Measurements from ENCODE around the gene SOX4. TPM values are rescaled to one million over a fixed set of nuclear protein-coding genes. Genes with fewer than 3 reads are reported as not detected.
A peak's percentile ranks its signal among the peaks of the same experiment; 100 is the strongest.

SOX4 gene
- total RNA-seq, 1 experiment from 2014 or later: 12.9 TPM

DNA sequence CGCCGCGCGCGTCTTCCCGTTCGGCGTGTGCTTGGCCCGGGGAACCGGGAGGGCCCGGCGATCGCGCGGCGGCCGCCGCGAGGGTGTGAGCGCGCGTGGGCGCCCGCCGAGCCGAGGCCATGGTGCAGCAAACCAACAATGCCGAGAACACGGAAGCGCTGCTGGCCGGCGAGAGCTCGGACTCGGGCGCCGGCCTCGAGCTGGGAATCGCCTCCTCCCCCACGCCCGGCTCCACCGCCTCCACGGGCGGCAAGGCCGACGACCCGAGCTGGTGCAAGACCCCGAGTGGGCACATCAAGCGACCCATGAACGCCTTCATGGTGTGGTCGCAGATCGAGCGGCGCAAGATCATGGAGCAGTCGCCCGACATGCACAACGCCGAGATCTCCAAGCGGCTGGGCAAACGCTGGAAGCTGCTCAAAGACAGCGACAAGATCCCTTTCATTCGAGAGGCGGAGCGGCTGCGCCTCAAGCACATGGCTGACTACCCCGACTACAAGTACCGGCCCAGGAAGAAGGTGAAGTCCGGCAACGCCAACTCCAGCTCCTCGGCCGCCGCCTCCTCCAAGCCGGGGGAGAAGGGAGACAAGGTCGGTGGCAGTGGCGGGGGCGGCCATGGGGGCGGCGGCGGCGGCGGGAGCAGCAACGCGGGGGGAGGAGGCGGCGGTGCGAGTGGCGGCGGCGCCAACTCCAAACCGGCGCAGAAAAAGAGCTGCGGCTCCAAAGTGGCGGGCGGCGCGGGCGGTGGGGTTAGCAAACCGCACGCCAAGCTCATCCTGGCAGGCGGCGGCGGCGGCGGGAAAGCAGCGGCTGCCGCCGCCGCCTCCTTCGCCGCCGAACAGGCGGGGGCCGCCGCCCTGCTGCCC is 1.1 kb downstream of the SOX4 start:
- peak; percentile 66 for DNase-seq (ENCODE audit: unreplicated experiment)
- BruUV-seq (replicated peaks): no TSS peak
- no peak overlapping the region for H3K4me3 Mint-ChIP-seq (ENCODE audit: unreplicated experiment)
- H3K36me3 Mint-ChIP-seq (ENCODE audit: insufficient read depth, unreplicated experiment): no peaks in the 10 kb centered on the region
- no peak overlapping the region for H3K27ac Mint-ChIP-seq (ENCODE audit: low read depth, unreplicated experiment)
- POLR2A ChIA-PET: interaction anchor here (0.5 to 3.6 kb wide), 35 partner anchors 30 to 1846 kb away, joined by 3 to 15 read pairs (median 4); no protein-coding TSS in a partner anchor
- intact Hi-C loops (cut with micrococcal nuclease): loop anchor here (2.0 to 10.0 kb wide), 8 partner anchors 148 to 1580 kb away; no protein-coding TSS in a partner anchor
- TF ChIP-seq, protein P1, sequence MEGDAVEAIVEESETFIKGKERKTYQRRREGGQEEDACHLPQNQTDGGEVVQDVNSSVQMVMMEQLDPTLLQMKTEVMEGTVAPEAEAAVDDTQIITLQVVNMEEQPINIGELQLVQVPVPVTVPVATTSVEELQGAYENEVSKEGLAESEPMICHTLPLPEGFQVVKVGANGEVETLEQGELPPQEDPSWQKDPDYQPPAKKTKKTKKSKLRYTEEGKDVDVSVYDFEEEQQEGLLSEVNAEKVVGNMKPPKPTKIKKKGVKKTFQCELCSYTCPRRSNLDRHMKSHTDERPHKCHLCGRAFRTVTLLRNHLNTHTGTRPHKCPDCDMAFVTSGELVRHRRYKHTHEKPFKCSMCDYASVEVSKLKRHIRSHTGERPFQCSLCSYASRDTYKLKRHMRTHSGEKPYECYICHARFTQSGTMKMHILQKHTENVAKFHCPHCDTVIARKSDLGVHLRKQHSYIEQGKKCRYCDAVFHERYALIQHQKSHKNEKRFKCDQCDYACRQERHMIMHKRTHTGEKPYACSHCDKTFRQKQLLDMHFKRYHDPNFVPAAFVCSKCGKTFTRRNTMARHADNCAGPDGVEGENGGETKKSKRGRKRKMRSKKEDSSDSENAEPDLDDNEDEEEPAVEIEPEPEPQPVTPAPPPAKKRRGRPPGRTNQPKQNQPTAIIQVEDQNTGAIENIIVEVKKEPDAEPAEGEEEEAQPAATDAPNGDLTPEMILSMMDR (IDR thresholded peaks at IDR 0.05; ENCODE audit: unreplicated experiment): no peak
- H3K4me1 Mint-ChIP-seq (ENCODE audit: insufficient read depth, unreplicated experiment): peaks cover 5% of the 10 kb centered on the region
- no peaks in the 10 kb centered on the region for H3K27me3 Mint-ChIP-seq (ENCODE audit: insufficient read depth, unreplicated experiment)
- CTCF ChIA-PET: interaction anchor here (0.6 to 1.3 kb wide), 9 partner anchors 147 to 1459 kb away, joined by 3 to 10 read pairs (median 4); no protein-coding TSS in a partner anchor
- no peaks in the 10 kb centered on the region for H3K9me3 Mint-ChIP-seq (ENCODE audit: unreplicated experiment)

DNA sequence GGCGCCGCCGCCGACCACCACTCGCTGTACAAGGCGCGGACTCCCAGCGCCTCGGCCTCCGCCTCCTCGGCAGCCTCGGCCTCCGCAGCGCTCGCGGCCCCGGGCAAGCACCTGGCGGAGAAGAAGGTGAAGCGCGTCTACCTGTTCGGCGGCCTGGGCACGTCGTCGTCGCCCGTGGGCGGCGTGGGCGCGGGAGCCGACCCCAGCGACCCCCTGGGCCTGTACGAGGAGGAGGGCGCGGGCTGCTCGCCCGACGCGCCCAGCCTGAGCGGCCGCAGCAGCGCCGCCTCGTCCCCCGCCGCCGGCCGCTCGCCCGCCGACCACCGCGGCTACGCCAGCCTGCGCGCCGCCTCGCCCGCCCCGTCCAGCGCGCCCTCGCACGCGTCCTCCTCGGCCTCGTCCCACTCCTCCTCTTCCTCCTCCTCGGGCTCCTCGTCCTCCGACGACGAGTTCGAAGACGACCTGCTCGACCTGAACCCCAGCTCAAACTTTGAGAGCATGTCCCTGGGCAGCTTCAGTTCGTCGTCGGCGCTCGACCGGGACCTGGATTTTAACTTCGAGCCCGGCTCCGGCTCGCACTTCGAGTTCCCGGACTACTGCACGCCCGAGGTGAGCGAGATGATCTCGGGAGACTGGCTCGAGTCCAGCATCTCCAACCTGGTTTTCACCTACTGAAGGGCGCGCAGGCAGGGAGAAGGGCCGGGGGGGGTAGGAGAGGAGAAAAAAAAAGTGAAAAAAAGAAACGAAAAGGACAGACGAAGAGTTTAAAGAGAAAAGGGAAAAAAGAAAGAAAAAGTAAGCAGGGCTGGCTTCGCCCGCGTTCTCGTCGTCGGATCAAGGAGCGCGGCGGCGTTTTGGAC is 2.0 kb downstream of the SOX4 start:
- intact Hi-C loops (cut with micrococcal nuclease): loop anchor here (1.0 to 10.0 kb wide), 12 partner anchors 147 to 1851 kb away; no protein-coding TSS in a partner anchor
- BruUV-seq (replicated peaks): no TSS peak
- ChIA-PET POLR2A (interaction anchor here (0.6 to 3.6 kb wide), 18 partner anchors 137 to 1297 kb away, joined by 3 to 15 read pairs (median 4); no protein-coding TSS in a partner anchor), CTCF (interaction anchor here (0.5 to 1.7 kb wide), 10 partner anchors 101 to 838 kb away, joined by 3 to 6 read pairs (median 4); no protein-coding TSS in a partner anchor)
- peak; percentile 49 for DNase-seq (ENCODE audit: unreplicated experiment)
- TF ChIP-seq, protein P1 (IDR thresholded peaks at IDR 0.05; ENCODE audit: unreplicated experiment): peak; percentile 21
- Mint-ChIP-seq H3K36me3 (ENCODE audit: insufficient read depth, unreplicated experiment) (no peaks in the 10 kb centered on the region), H3K27ac (ENCODE audit: low read depth, unreplicated experiment) (no peak overlapping the region), H3K4me1 (ENCODE audit: insufficient read depth, unreplicated experiment) (peaks cover 5% of the 10 kb centered on the region), H3K9me3 (ENCODE audit: unreplicated experiment) (no peaks in the 10 kb centered on the region), H3K27me3 (ENCODE audit: insufficient read depth, unreplicated experiment) (no peaks in the 10 kb centered on the region), H3K4me3 (ENCODE audit: unreplicated experiment) (no peak overlapping the region)

DNA sequence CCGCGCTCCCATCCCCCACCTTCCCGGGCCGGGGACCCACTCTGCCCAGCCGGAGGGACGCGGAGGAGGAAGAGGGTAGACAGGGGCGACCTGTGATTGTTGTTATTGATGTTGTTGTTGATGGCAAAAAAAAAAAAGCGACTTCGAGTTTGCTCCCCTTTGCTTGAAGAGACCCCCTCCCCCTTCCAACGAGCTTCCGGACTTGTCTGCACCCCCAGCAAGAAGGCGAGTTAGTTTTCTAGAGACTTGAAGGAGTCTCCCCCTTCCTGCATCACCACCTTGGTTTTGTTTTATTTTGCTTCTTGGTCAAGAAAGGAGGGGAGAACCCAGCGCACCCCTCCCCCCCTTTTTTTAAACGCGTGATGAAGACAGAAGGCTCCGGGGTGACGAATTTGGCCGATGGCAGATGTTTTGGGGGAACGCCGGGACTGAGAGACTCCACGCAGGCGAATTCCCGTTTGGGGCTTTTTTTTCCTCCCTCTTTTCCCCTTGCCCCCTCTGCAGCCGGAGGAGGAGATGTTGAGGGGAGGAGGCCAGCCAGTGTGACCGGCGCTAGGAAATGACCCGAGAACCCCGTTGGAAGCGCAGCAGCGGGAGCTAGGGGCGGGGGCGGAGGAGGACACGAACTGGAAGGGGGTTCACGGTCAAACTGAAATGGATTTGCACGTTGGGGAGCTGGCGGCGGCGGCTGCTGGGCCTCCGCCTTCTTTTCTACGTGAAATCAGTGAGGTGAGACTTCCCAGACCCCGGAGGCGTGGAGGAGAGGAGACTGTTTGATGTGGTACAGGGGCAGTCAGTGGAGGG is 2.8 kb downstream of the SOX4 start:
- H3K27me3 Mint-ChIP-seq (ENCODE audit: insufficient read depth, unreplicated experiment): no peaks in the 10 kb centered on the region
- intact Hi-C loops (cut with micrococcal nuclease): loop anchor here (1.0 to 10.0 kb wide), 11 partner anchors 146 to 1850 kb away; no protein-coding TSS in a partner anchor
- TF ChIP-seq, protein P1 (IDR thresholded peaks at IDR 0.05; ENCODE audit: unreplicated experiment): no peak
- BruUV-seq (replicated peaks): no TSS peak
- H3K4me3 Mint-ChIP-seq (ENCODE audit: unreplicated experiment): no peak overlapping the region
- H3K36me3 Mint-ChIP-seq (ENCODE audit: insufficient read depth, unreplicated experiment): no peaks in the 10 kb centered on the region
- peaks cover 5% of the 10 kb centered on the region for H3K4me1 Mint-ChIP-seq (ENCODE audit: insufficient read depth, unreplicated experiment)
- no peaks in the 10 kb centered on the region for H3K9me3 Mint-ChIP-seq (ENCODE audit: unreplicated experiment)
- no peak overlapping the region for H3K27ac Mint-ChIP-seq (ENCODE audit: low read depth, unreplicated experiment)
- CTCF ChIA-PET: interaction anchor here (0.5 to 1.7 kb wide), 14 partner anchors 11 to 1299 kb away, joined by 3 to 5 read pairs (median 3); no protein-coding TSS in a partner anchor
- peak; percentile 61 for DNase-seq (ENCODE audit: unreplicated experiment)
- POLR2A ChIA-PET: interaction anchor here (0.6 to 3.7 kb wide), 26 partner anchors 8 to 1296 kb away, joined by 3 to 17 read pairs (median 3); no protein-coding TSS in a partner anchor

Measured in MCF 10A (cell line).